Nephron progenitor cell (in vitro differentiated cells): ENCODE measurements around the gene LLCFC1.
"Not testable (repeated sequence)": the region's sequence is repeated elsewhere in the genome, so short reads cannot be mapped to it uniquely, and the experiment has no call there.

Experiments
- DNase-seq: peaks from one replicate; pipeline ENCODE4 v3.0.0; 2021
- H3K27ac Mint-ChIP-seq: 2 replicates; pipeline ENCODE4 v1.8.0; 2021; ENCODE audit warnings: mild to moderate bottlenecking, moderate library complexity, mixed read lengths
- H3K27me3 Mint-ChIP-seq: 2 replicates; pipeline ENCODE4 v1.8.0; 2021; ENCODE audit warnings: mild to moderate bottlenecking, low read depth, mixed read lengths; ENCODE audit not compliant: poor library complexity
- H3K36me3 Mint-ChIP-seq: 2 replicates; pipeline ENCODE4 v1.8.0; 2021; ENCODE audit warnings: low read depth, mixed read lengths
- H3K4me1 Mint-ChIP-seq: 2 replicates; pipeline ENCODE4 v1.8.0; 2021; ENCODE audit warnings: mixed read lengths
- H3K4me3 Mint-ChIP-seq: 2 replicates; pipeline ENCODE4 v1.8.0; 2021; ENCODE audit warnings: mild to moderate bottlenecking, moderate library complexity, mixed read lengths
- H3K9me3 Mint-ChIP-seq: 2 replicates; pipeline ENCODE4 v1.8.0; 2021; ENCODE audit warnings: mild to moderate bottlenecking, moderate library complexity, mixed read lengths
- CTCF ChIP-seq: fragments of 200-600 bp; sonication (generic); IDR thresholded peaks from 2 replicates; pipeline ENCODE4 v1.5.0; 2021; ENCODE audit warnings: antibody characterized with exemption

LLCFC1 gene

GRCh38 chr7:142964502-142965246 lies 25.4 kb downstream of the LLCFC1 start:
- Mint-ChIP-seq H3K4me1 (peaks cover 6% of the 10 kb centered on the region), H3K27ac (no peak overlapping the region), H3K9me3 (no peaks in the 10 kb centered on the region), H3K36me3 (no peaks in the 10 kb centered on the region), H3K27me3 (peaks cover 16% of the 10 kb centered on the region), H3K4me3 (no peak overlapping the region)
- TF ChIP-seq CTCF, result no peak
- no peak for DNase-seq

GRCh38 chr7:142968229-142968628 lies 28.9 kb downstream of the LLCFC1 start:
- Mint-ChIP-seq H3K36me3 (no peaks in the 10 kb centered on the region), H3K4me1 (peaks cover 14% of the 10 kb centered on the region), H3K4me3 (no peak overlapping the region)

GRCh38 chr7:142969183-142969582 lies 29.9 kb downstream of the LLCFC1 start:
- TF ChIP-seq CTCF, result no peak
- no peak for DNase-seq
- Mint-ChIP-seq H3K4me1 (peaks cover 13% of the 10 kb centered on the region), H3K9me3 (peaks cover 19% of the 10 kb centered on the region), H3K36me3 (no peaks in the 10 kb centered on the region), H3K4me3 (no peak overlapping the region), H3K27ac (no peak overlapping the region), H3K27me3 (peaks cover 18% of the 10 kb centered on the region)

More at GRCh38 chr7:142968229-142968628, 28.9 kb downstream of the LLCFC1 start:
- Mint-ChIP-seq H3K27me3 (peaks cover 17% of the 10 kb centered on the region), H3K9me3 (peaks cover 15% of the 10 kb centered on the region), H3K27ac (no peak overlapping the region)
- DNase-seq, result no peak
- TF ChIP-seq CTCF, result no peak

GRCh38 chr7:142974626-142975025 lies 35.3 kb downstream of the LLCFC1 start:
- H3K36me3 Mint-ChIP-seq, result no peaks in the 10 kb centered on the region
- no peak overlapping the region for H3K27ac Mint-ChIP-seq
- no peak overlapping the region for H3K4me3 Mint-ChIP-seq
- peaks cover 12% of the 10 kb centered on the region for H3K4me1 Mint-ChIP-seq
- H3K9me3 Mint-ChIP-seq, result peaks cover 40% of the 10 kb centered on the region
- peaks cover 17% of the 10 kb centered on the region for H3K27me3 Mint-ChIP-seq
- no peak for TF ChIP-seq CTCF
- DNase-seq, result no peak

- not testable (repeated sequence) for H3K27ac Mint-ChIP-seq, H3K4me1 Mint-ChIP-seq, H3K4me3 Mint-ChIP-seq, DNase-seq, H3K36me3 Mint-ChIP-seq
- peaks cover 25% of the 10 kb centered on the region for H3K27me3 Mint-ChIP-seq
- peaks cover 37% of the 10 kb centered on the region for H3K9me3 Mint-ChIP-seq
Measured at GRCh38 chr7:142978402-142978801, 39.1 kb downstream of the LLCFC1 start.

GRCh38 chr7:142983825-142984224 lies 44.5 kb downstream of the LLCFC1 start:
- no peak for DNase-seq
- no peak for TF ChIP-seq CTCF
- H3K36me3 Mint-ChIP-seq, result no peaks in the 10 kb centered on the region
- H3K27me3 Mint-ChIP-seq, result peaks cover 23% of the 10 kb centered on the region
- H3K4me1 Mint-ChIP-seq, result no peaks in the 10 kb centered on the region
- no peak overlapping the region for H3K4me3 Mint-ChIP-seq
- H3K27ac Mint-ChIP-seq, result no peak overlapping the region
- peaks cover 22% of the 10 kb centered on the region for H3K9me3 Mint-ChIP-seq
